Fibroblast of lung (primary cell): ENCODE measurements around the gene CLASP1. TPM values are rescaled to one million over a fixed set of nuclear protein-coding genes. Genes with fewer than 3 reads are reported as not detected.

ENCODE experiments used
- DNase-seq, 2 donors: peaks; one replicate each; pipeline versions ENCODE4 v3.0.0 to v3.0.0-alpha.2; 2010; ENCODE audit warnings: low read depth in 2 of 2
- H2AFZ ChIP-seq: 2 replicates; pipeline ENCODE4 v1.5.1; 2012; ENCODE audit warnings: low read length, control low read depth, inconsistent platforms
- H3K27ac ChIP-seq: 2 replicates; pipeline ENCODE4 v1.5.1; 2011; ENCODE audit warnings: low read length, control low read depth; ENCODE audit not compliant: insufficient read depth
- H3K27me3 ChIP-seq: 2 replicates; pipeline ENCODE4 v1.5.1; 2011; ENCODE audit warnings: mild to moderate bottlenecking, low read length; ENCODE audit not compliant: control insufficient read depth, insufficient read depth
- H3K36me3 ChIP-seq: 2 replicates; pipeline ENCODE4 v1.5.1; 2011; ENCODE audit warnings: low read length; ENCODE audit not compliant: control insufficient read depth, insufficient read depth
- H3K4me1 ChIP-seq: 2 replicates; pipeline ENCODE4 v1.5.1; 2011; ENCODE audit warnings: low read length; ENCODE audit not compliant: control insufficient read depth, insufficient read depth; ENCODE audit errors: extremely low read depth
- H3K4me2 ChIP-seq: 2 replicates; pipeline ENCODE4 v1.5.1; 2011; ENCODE audit warnings: low read length, control low read depth; ENCODE audit not compliant: insufficient read depth; ENCODE audit errors: extremely low read depth
- H3K4me3 ChIP-seq, 4 experiments: fragments of 200-600 bp in 1 of 4; sonication (generic) in 1 of 4; replicated peaks in 1 of 4; 2 replicates each; pipeline ENCODE4 v1.5.1; 2011 to 2016; ENCODE audit warnings: low read length in 4 of 4, low read depth in 3 of 4, mild to moderate bottlenecking in 3 of 4, control low read depth in 2 of 4, inconsistent platforms in 1 of 4, mixed read lengths in 1 of 4; ENCODE audit not compliant: insufficient read depth in 1 of 4; ENCODE audit errors: control extremely low read depth in 1 of 4
- H3K79me2 ChIP-seq: 2 replicates; pipeline ENCODE4 v1.5.1; 2012; ENCODE audit warnings: mild to moderate bottlenecking, low read length, inconsistent platforms; ENCODE audit not compliant: control insufficient read depth, insufficient read depth
- H3K9ac ChIP-seq: 2 replicates; pipeline ENCODE4 v1.5.1; 2011; ENCODE audit warnings: mild to moderate bottlenecking, low read length, control low read depth; ENCODE audit not compliant: insufficient read depth
- H3K9me3 ChIP-seq: 2 replicates; pipeline ENCODE4 v1.5.1; 2012; ENCODE audit warnings: low read depth, low read length; ENCODE audit not compliant: control insufficient read depth, insufficient read depth
- H4K20me1 ChIP-seq: 2 replicates; pipeline ENCODE4 v1.5.1; 2011; ENCODE audit warnings: low read length; ENCODE audit not compliant: control insufficient read depth, insufficient read depth; ENCODE audit errors: extremely low read depth
- CTCF ChIP-seq, 2 donors: IDR thresholded peaks in 1 of 2; conservative IDR thresholded peaks in 1 of 2; 1 replicate in 1 of 2; 2 replicates in 1 of 2; pipeline ENCODE4 v1.5.1; 2011 to 2012; ENCODE audit warnings: low read length in 2 of 2, control low read depth in 1 of 2, inconsistent platforms in 1 of 2, low read depth in 1 of 2, mild to moderate bottlenecking in 1 of 2
- EZH2 ChIP-seq: IDR thresholded peaks from 2 replicates; pipeline ENCODE4 v1.5.1; 2012; ENCODE audit warnings: low read length, control low read depth, mild to moderate bottlenecking; ENCODE audit errors: missing control alignments
- polyA plus RNA-seq, 2 donors: library from polyadenylated mRNA; depleted of rRNA in 1 of 2; stranded (reverse) in 1 of 2; unstranded in 1 of 2; fragments of >200 nt; gene quantifications; 2 replicates each; pipeline ENCODE4 v1.2.1, GENCODE V29; 2011 to 2012; ENCODE audit warnings: missing spikeins in 1 of 2
- total RNA-seq: library from RNA; depleted of rRNA; stranded (reverse); fragments of >200 nt; gene quantifications from 2 replicates; pipeline ENCODE4 v1.2.1, GENCODE V29; 2014

The CLASP1 gene
- total and polyA plus RNA-seq, 2 donors (not counting 1 experiment from before 2014, with no cell fraction given): 6.0 to 48.4 TPM

DNA sequence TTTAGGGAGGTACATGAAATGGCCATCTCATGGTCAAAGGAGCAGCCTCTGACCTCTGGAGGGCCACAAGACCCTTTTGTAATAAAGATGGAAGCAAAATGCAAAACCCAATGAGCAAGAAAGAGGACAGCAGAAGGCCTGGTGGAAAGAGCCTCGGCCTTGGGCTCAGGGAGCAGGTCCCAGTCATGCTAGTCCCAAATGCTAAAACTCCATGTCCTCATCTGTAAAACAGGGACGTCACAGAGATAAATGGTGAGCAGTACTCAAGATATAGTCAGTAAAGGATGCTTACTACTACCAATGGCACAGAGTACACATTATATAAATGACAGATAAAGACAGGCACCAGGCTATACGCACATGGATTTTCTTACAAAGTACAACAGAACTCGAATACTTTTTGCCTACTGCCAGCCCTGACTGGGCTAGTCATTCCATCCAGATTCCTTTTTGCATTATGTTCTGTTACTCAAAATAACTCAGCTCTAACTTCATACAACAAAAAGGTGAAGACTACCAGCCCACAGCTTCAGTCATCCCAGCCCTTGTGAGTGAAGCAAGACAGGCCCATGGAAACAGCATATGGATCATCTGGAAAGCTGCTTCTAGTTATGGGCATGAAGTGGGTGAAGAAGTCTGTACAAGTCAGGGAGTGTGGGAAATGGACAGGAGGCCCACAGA is 299.4 kb downstream of the CLASP1 start:
- Histone ChIP-seq H3K4me2 (no peak overlapping the region), H3K9ac (no peak overlapping the region), H3K4me3 (no peak overlapping the region), H4K20me1 (no peaks in the 10 kb centered on the region), H3K36me3 (peaks cover 15% of the 10 kb centered on the region), H3K27ac (no peak overlapping the region), H2AFZ (no peak overlapping the region), H3K27me3 (no peaks in the 10 kb centered on the region), H3K9me3 (no peaks in the 10 kb centered on the region), H3K79me2 (no peaks in the 10 kb centered on the region), H3K4me1 (no peaks in the 10 kb centered on the region)
- no peak for TF ChIP-seq CTCF (conservative IDR thresholded peaks at IDR 0.05 in 1 of 2, IDR thresholded peaks at IDR 0.05 in 1 of 2; ENCODE audit: low read depth in 1 of 2, low read length in 2 of 2)
- TF ChIP-seq EZH2: no peak
- DNase-seq: no peak

- Histone ChIP-seq H3K27ac (no peak overlapping the region), H3K4me3 (no peak overlapping the region), H3K27me3 (no peaks in the 10 kb centered on the region), H3K4me2 (no peak overlapping the region), H3K4me1 (no peaks in the 10 kb centered on the region), H2AFZ (no peak overlapping the region), H4K20me1 (no peaks in the 10 kb centered on the region), H3K36me3 (peaks cover 13% of the 10 kb centered on the region), H3K9ac (no peak overlapping the region), H3K9me3 (no peaks in the 10 kb centered on the region), H3K79me2 (no peaks in the 10 kb centered on the region)
- no peak for DNase-seq
- TF ChIP-seq EZH2 (no peak), CTCF (conservative IDR thresholded peaks at IDR 0.05 in 1 of 2, IDR thresholded peaks at IDR 0.05 in 1 of 2; ENCODE audit: low read depth in 1 of 2, low read length in 2 of 2) (no peak)
Measured at GRCh38 chr2:121348128-121348740, 301.0 kb downstream of the CLASP1 start.

DNA sequence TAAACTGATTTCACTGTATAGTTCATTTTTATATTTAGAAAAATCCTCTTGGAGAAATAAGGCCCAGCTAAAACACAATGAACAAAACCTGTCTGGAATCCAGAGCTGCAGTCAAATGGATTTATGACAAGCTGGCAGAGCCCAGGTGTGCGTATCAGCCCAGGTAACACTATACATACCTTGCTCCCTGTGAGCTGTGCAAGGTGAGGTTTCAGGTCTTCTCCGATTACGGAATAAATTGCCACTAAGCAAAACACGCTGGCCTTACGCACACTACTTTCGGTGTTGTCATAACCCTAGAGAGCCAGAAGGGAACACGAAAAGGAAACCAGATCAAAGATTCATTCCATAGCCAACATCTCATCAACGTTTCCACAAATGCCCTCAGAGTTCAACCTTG is 302.4 kb downstream of the CLASP1 start:
- DNase-seq: no peak
- no peak overlapping the region for H3K9ac ChIP-seq
- TF ChIP-seq CTCF (conservative IDR thresholded peaks at IDR 0.05 in 1 of 2, IDR thresholded peaks at IDR 0.05 in 1 of 2; ENCODE audit: low read depth in 1 of 2, low read length in 2 of 2): no peak
- no peak for TF ChIP-seq EZH2
- no peaks in the 10 kb centered on the region for H3K27me3 ChIP-seq
- H3K9me3 ChIP-seq: no peaks in the 10 kb centered on the region
- H3K79me2 ChIP-seq: no peaks in the 10 kb centered on the region
- no peak overlapping the region for H3K27ac ChIP-seq
- peaks cover 10% of the 10 kb centered on the region for H3K36me3 ChIP-seq
- no peaks in the 10 kb centered on the region for H3K4me1 ChIP-seq
- H3K4me2 ChIP-seq: no peak overlapping the region
- H2AFZ ChIP-seq: no peak overlapping the region
- H4K20me1 ChIP-seq: no peaks in the 10 kb centered on the region
- no peak overlapping the region for H3K4me3 ChIP-seq
